Activated CD8-positive, alpha-beta memory T cell treated with anti-CD3 and anti-CD28 coated beads for 4 hours (primary cell): ENCODE measurements around the gene SEPSECS.

Experiments
- DNase-seq, 2 donors: peaks; one replicate each; pipeline ENCODE4 v3.0.0-alpha.2; 2020; ENCODE audit warnings: low read depth in 2 of 2

Gene SEPSECS

GRCh38 chr4:25110527-25111329, 49.5 kb downstream of the SEPSECS start:
- DNase-seq: no peak

GRCh38 chr4:25109511-25109910, 50.7 kb downstream of the SEPSECS start:
- DNase-seq: no peak

- no peak for DNase-seq
Observed at GRCh38 chr4:25108556-25108955, 51.7 kb downstream of the SEPSECS start.

- DNase-seq: no peak
Observed at GRCh38 chr4:25107827-25108516, 52.3 kb downstream of the SEPSECS start.

GRCh38 chr4:25106363-25107151, 53.7 kb downstream of the SEPSECS start:
- DNase-seq: no peak

DNA sequence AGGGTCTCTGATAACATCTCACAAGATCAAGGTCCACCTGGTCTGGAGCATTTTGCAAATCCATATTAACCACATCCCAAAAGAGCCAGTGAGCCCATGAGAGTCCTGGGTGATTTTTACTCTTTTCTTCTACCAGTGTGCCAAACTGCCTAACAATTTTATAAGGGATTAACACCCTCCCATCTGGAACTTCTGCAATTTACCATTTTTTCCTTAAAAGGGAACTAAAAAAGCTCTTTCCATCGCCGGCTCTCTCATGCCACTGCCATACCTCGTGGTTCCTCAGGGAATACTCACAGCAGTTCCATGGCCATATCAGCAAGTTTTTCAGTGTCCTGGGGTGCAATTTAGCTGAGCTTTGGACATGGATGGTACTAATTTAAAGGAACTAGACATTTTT, 55.7 kb downstream of the SEPSECS start:
- DNase-seq: no peak

GRCh38 chr4:25103418-25103817, 56.8 kb downstream of the SEPSECS start:
- DNase-seq: no peak

- no peak for DNase-seq
Observed at GRCh38 chr4:25101836-25102235, 58.4 kb downstream of the SEPSECS start.

GRCh38 chr4:25100710-25101109, 59.5 kb downstream of the SEPSECS start:
- DNase-seq: no peak

DNA sequence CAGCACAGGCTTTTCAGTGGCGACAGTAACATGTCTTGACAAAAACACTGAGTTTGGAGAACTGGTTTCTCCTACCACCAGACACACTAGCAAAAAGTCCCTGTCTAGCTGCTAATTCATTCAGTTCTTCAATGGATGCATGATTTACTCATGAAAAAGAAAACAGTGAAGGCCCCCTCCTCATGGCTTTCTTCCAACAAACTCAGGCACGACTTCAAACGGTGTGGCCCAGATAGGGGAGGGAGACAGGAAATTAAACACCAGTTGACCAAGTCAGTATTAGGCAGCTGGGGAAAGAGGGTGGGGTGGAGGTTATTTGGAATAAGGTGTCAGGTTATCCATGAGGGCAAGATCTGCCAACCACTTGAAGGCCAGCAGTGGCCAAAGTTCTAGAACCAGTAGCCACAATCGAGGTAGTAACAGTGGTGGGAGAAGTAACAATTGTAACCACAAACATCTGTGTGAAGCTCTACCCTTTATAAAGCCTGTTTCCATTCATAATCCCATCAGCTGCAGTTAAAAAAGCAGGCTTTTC, 60.2 kb downstream of the SEPSECS start:
- DNase-seq: no peak

DNA sequence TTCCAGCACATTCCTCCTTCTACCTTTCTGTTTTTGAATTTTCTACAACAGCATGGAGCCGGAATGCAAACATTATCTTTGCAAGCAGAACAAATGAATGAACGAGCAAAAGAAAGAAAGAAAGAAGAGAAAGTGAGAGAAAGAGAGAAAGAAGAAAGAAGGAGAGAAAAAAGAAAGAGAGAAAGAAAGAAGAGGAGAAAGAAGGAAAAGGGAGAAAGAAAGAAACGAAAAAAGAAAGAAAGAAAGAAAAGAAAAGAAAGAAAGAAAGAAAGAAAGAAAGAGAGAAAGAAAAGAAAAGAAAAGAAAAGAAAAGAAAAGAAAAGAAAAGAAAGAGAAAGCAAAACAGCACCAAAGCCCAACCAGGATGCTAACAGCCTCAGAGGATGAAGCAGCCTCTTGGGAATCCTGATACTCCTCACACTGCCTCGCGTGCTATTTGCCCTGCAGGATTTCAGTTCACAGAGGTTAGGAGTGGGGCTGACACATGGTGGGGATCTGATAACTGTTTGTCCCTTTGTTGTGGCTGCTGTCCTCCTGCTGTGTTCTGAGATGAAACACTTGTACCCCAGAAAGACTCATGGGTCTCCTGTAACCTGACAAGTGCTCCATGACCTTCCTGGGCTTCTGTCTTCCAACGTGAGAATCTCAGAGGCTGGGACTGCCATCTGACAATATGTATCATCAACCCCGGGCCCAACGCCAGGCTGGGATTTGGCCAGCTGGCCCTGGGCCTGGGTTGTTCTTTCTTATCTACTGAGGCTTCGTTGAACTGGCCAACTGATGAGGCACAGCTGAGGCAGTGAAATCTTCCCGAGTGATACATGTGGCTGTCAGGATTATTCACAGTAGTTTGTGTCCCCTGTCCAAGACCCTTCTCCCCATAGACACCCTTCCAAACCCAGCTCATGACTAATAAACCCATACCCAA, 61.0 kb downstream of the SEPSECS start:
- DNase-seq: no peak

DNA sequence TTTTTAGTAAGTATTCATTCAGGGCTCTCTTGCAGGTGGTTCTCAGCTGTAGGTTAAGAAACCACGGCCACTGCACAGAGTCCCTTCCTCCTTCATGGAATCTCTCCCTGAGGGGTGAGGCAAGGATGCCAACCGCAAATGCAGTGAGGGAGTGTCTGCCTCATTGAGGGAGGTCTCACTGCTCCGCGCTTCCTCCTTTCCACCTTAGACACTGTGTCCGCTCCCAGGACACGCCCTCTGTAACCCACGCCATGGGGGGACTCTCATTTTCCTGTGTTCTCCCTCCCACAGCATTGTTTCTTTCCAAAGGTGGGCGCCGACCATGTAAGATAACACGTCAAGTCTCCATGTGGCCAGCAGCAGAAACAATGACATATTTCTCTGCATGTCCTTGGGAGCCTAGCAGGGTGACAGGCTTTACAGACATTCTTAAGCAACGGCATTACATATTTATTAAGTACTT, 63.2 kb downstream of the SEPSECS start:
- no peak for DNase-seq

- no peak for DNase-seq
Observed at GRCh38 chr4:25096251-25096980, 63.8 kb downstream of the SEPSECS start.

DNA sequence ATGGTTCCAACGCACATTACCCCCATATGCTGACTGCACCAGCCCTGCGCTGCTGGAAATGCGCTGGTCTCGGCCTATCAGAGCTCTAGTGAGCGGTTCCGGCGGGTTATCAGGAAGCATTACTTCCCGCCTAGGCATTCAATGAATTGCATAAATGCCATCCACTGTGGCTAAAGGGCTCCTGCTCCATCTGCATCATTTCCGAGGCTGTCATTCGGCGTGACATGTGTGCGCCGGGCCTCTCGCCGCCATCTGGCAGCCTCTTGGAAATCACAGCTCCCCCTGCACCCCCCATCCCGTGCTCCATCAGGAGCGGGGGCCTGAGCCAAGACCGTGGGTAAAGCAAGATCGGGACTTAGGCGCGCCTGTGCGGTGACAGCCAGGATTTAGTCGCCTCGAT, 64.4 kb downstream of the SEPSECS start:
- no peak for DNase-seq

GRCh38 chr4:25092139-25092538, 68.1 kb downstream of the SEPSECS start:
- no peak for DNase-seq

GRCh38 chr4:25090516-25090915, 69.7 kb downstream of the SEPSECS start:
- no peak for DNase-seq

GRCh38 chr4:25089051-25089763, 71.0 kb downstream of the SEPSECS start:
- no peak for DNase-seq

- DNase-seq: no peak
Observed at GRCh38 chr4:25088093-25088952, 71.9 kb downstream of the SEPSECS start.

DNA sequence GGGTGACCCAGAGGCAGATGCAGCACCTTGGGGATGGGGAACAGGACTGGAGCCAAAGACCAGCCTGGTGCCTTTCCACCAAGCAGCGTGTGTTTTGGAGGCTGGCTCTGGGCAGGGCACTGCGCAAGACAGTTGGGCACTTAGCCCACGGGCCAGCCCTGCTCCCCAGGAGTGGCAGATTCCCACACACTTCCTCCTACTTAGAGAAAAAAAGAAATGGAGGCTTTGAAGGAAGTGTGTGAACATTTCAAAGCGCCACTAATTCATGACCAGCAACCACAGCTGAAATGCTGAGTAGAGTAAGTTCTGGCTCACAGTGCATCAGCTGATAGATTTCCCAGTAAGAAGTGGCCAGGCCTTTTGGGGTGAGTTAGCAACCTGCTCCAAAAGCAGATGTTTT, 74.6 kb downstream of the SEPSECS start:
- DNase-seq: no peak
